GM21367 (cell line): ENCODE data around the gene TNNI2.

Experiments
- ATAC-seq: cut with Tn5 transposase; IDR thresholded peaks from one replicate; pipeline ENCODE4 v1.9.1; 2021; ENCODE audit not compliant: unreplicated experiment

TNNI2 gene

GRCh38 chr11:1857064-1857463 is 18.3 kb downstream of the TNNI2 start:
- ATAC-seq = no peak

GRCh38 chr11:1858154-1858553 is 19.4 kb downstream of the TNNI2 start:
- no peak for ATAC-seq

GRCh38 chr11:1858576-1858975 is 19.8 kb downstream of the TNNI2 start:
- ATAC-seq = no peak

- no peak for ATAC-seq
These were observed 20.2 kb downstream of the TNNI2 start for GRCh38 chr11:1859004-1859403.

- ATAC-seq = no peak
These were observed 21.3 kb downstream of the TNNI2 start for GRCh38 chr11:1860108-1860507.

GRCh38 chr11:1861435-1862411 is 22.9 kb downstream of the TNNI2 start:
- no peak for ATAC-seq

- ATAC-seq = no peak
These were observed 24.0 kb downstream of the TNNI2 start for GRCh38 chr11:1862588-1863351.

GRCh38 chr11:1863352-1864216 is 24.8 kb downstream of the TNNI2 start:
- no peak for ATAC-seq

- no peak for ATAC-seq
These were observed 25.4 kb downstream of the TNNI2 start for GRCh38 chr11:1864231-1864630.

- no peak for ATAC-seq
These were observed 26.3 kb downstream of the TNNI2 start for GRCh38 chr11:1864831-1865665.

GRCh38 chr11:1866226-1866625 is 27.4 kb downstream of the TNNI2 start:
- ATAC-seq = no peak

- ATAC-seq = no peak
These were observed 28.0 kb downstream of the TNNI2 start for GRCh38 chr11:1866776-1867175.

GRCh38 chr11:1867381-1867780 is 28.6 kb downstream of the TNNI2 start:
- ATAC-seq = no peak

- no peak for ATAC-seq
These were observed 29.4 kb downstream of the TNNI2 start for GRCh38 chr11:1868056-1868635.

- no peak for ATAC-seq
These were observed 30.0 kb downstream of the TNNI2 start for GRCh38 chr11:1868636-1869291.

- ATAC-seq = no peak
These were observed 30.9 kb downstream of the TNNI2 start for GRCh38 chr11:1869427-1870325.

- no peak for ATAC-seq
These were observed 31.5 kb downstream of the TNNI2 start for GRCh38 chr11:1870326-1870696.

GRCh38 chr11:1870721-1871466 is 32.1 kb downstream of the TNNI2 start:
- ATAC-seq = no peak
